Tracheal epithelial cell (primary cell): ENCODE data around the gene FHL3. TPM values are rescaled to one million over a fixed set of nuclear protein-coding genes. Genes with fewer than 3 reads are reported as not detected.

ENCODE experiments used
- total RNA-seq: library from RNA; depleted of rRNA; stranded (reverse); fragments of >200 nt; gene quantifications from 2 replicates; pipeline ENCODE4 v1.2.1, GENCODE V29; 2014

Gene FHL3, protein sequence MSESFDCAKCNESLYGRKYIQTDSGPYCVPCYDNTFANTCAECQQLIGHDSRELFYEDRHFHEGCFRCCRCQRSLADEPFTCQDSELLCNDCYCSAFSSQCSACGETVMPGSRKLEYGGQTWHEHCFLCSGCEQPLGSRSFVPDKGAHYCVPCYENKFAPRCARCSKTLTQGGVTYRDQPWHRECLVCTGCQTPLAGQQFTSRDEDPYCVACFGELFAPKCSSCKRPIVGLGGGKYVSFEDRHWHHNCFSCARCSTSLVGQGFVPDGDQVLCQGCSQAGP
- total RNA-seq, result 6.8 and 9.2 TPM in 2 replicates

DNA sequence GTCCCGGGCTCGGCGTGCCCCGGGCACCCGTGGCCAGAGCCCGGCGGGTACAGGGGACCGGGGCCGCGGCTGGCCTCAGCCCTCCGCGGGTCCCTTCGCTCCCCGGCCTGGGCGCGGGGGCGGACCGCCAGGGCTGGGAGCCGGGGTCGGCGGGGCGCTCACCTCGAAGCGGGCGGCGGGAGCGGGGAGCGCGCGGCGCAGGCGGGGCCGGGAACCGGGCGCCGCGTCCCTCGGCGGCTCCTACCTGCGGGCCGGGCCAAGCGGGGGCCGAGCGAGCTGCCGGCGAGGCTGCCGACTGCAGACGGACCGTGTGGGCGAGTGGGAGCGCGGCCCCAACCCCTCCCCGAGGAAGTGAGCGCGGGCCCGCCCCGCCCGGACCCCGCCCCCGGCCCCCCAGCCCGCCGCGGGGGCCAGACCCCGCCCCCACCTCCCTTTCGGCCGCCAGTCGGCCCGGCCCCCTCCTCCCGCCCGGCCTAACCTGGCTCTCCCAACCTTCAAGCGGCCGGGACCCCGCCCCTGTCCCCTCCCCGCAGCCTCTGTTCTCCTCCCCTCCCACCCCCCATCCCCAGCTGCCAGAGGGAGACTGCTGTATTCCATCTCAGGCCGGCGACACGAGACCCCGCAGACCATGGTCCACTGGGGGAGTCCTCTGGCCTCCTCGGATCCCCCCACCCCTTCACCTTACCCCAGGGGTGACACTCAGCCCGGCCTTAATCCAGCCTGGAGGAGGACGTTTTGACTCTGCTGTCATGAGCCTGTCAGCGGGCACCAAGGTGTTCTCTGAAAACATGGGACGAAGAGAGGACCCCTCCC, at the start of gene FHL3:
TSS of gene FHL3 (minus strand) at position 320 of the 813 bp plus-strand sequence. CDS start 6,102 bp downstream, outside the sequence.

DNA sequence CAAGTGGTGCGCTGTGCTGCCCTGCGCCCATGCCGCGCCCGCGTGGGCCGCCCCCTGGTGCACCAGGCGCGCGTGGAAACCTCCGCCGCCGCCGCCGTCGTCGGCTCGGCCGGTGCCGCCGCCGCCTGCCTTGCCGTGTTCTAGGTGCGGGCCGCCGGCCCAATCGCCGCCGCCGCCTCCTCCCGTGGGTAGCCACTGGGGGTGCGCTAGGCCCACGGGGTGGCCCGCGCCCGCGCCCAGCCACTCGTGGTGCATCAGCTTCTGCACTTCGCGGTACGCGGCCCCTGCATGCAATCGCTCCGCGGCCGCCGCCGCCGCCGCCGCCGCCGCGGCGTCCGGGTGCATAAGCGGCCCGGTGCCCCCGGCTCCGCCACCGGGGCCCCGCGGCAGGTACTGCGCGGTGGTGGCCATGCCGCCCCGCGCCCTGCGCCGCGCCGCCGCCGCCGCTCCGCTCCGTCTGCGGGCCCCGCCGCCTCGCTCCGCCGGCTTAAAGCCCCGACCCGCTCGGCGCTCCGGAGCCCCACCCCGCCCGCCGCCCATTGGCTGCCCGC, 41.1 kb upstream of the FHL3 start, which contains the start of gene POU3F1:
TSS of gene POU3F1 (minus strand) at position 461 of the 551 bp plus-strand sequence. CDS start at position 411, 50 bp downstream.

DNA sequence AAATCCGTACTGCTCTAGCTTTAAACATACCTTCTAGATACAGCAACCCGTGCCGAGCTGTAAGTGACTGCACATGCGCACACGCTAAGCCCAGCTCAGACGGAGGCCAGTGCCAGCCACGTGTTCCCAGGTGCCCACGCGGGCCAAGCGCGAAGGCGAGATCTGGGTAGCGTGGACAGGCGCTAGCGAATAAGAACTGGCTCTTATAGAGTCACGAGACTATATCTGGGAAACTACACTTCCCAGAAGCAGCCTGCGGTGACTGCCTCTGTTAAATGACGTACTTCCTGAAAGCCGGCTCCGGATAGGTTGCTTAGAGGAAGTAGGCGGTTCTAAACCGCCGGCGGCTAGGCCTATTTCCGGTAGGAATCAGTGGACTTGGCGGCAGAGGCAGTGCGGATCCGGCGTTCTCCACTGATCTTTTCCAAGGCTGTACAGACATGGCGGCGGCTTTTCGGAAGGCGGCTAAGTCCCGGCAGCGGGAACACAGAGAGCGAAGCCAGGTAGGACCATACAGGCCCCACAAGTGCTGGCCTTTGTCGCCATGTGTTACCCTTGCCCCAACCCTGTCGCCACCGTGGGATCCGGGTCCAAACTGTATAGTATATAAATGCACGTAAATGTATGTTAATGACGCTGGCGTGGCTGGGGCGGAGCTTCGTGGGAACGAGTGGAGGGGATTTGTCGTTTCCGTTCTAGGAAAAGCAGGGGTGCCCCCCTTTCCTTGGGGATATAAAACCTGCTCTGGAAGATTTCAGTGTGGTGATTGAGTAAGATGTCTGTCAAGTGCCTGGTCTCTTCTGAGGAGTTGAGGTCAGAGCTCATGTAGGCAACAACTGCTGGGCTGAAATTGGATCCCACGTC, 7.3 kb upstream of the FHL3 start, which contains the start of gene UTP11:
TSS of gene UTP11 (plus strand) at position 372 of the 864 bp plus-strand sequence. CDS start at position 441, 69 bp downstream.

Other genes with a start within 250 kb of the FHL3 start
- 0.24 TPM in 1 of 2 replicates, not detected in the other for gene EPHA10, start 240.4 kb downstream of the FHL3 start, total RNA-seq
- 0.64 and 2.2 TPM in 2 replicates for gene MANEAL, start 211.7 kb downstream of the FHL3 start, total RNA-seq
- gene C1orf122, start 197.7 kb downstream of the FHL3 start, total RNA-seq, result 42.8 and 54.9 TPM in 2 replicates
- 42.7 and 49.7 TPM in 2 replicates for gene YRDC, start 197.3 kb downstream of the FHL3 start, total RNA-seq
- 1.9 and 3.6 TPM in 2 replicates for gene MTF1, start 145.9 kb downstream of the FHL3 start, total RNA-seq
- gene INPP5B, start 58.5 kb downstream of the FHL3 start, total RNA-seq, result 7.0 and 11.3 TPM in 2 replicates
- 60.2 and 97.0 TPM in 2 replicates for gene SF3A3, start 15.5 kb downstream of the FHL3 start, total RNA-seq
- gene UTP11, start 7.2 kb upstream of the FHL3 start, total RNA-seq, result 26.4 and 31.8 TPM in 2 replicates
- gene POU3F1, start 41.3 kb upstream of the FHL3 start, total RNA-seq, result under 0.01 and 0.48 TPM in 2 replicates